Dermis blood vessel endothelial cell (primary cell): Measurements from ENCODE around the gene MLIP. TPM values are rescaled to one million over a fixed set of nuclear protein-coding genes. Genes with fewer than 3 reads are reported as not detected.
A peak's percentile ranks its signal among the peaks of the same experiment; 100 is the strongest.

ENCODE experiments used
- DNase-seq: peaks from one replicate; pipeline ENCODE4 v3.0.0; 2010
- total RNA-seq: library from RNA; depleted of rRNA; stranded (reverse); fragments of >200 nt; gene quantifications from 2 replicates; pipeline ENCODE4 v1.2.3, GENCODE V29; 2014

MLIP gene
- total RNA-seq, 1 donor from 2014 or later = 2.6 TPM

DNA sequence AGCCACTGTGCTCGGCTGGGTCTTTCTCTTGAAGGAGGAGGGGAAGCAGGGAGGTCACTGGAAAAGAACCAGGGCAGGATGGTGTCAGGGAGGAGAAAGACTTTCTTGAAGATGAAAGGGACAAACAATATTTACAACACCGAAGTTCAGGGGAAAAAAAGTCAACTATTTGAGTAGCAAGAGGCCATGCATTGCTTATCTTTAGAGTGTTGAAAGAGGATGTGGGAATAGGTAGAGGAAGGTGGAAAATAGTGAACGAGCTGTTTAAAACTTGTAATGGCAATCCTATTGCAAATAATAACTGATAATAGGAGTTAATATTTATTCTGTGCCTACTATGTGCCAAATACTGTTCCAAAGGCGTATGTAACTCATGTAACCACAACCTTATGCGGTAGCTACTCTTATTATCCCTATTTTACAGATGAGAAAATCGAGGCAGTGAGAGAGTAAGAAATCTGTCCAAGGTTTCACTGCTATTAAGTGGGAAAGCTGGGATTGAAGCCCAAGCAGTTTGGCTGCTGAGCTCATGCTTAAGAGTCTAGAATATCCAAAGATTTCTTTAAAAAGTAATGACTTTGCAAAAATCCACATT, 12.7 kb upstream of the MLIP start:
- no peak for DNase-seq

DNA sequence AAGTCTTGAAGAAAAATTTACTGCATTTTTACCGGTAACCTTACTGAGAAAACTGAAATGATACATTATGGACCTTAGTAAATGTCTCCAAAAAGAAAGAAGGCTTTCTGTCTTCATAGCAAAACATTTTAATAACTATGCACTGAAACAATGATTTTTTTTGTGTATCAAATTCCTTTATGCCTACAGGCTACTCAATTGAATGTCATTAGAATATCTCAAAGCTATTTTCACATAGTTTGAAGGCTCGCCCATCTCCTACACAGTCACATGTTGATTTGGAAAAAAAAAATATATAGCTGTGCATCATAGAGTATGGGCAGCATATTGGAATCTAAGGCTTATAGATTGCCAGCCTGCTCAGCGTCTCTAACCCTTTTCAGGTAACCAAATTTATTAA, 12.0 kb upstream of the MLIP start:
- no peak for DNase-seq

DNA sequence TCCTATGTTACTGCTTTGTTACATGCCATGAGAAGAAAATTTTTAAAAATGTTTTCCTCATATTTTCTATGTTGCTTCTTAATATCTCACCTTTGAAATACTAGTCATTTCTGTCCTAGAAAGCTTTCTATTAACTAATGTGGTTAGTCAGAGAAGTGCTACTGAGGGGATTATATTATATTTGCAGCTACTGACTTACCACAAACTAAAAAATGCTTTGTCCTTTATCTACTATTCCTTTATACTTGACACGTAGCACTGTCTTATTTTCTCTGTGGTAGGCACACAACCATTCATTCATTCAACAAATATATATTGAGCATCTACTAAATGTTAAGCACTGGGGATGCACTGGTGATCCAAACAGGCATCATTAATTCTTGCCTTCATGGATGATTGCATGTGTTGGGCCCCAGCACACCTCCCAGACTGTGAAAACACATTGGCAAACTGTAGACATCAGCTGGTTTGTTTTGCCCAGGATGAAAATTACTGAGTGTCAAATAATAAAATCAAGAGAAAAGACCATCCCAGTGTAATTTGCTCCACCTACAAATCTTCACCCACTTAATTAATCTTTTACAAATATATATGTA, 10.7 kb upstream of the MLIP start:
- no peak for DNase-seq

DNA sequence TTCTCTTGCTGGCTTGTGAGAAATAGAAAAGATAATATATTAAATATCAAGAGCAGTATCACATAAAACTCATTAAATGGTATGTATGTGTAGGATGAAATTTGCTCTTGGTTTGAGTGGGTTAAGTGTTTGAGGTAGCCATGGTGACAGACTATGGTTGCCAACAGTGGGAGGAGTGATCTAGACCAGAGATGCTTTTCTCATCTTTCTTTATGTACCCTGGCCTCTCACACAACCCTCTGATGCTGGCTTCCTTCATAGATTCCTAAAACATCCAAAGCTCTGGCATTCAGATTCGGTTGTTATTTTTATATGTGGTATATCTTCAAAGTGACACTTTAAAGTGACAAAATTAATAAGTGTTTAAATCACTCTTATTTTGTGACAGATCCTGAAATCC, 9.0 kb upstream of the MLIP start:
- DNase-seq = no peak

DNA sequence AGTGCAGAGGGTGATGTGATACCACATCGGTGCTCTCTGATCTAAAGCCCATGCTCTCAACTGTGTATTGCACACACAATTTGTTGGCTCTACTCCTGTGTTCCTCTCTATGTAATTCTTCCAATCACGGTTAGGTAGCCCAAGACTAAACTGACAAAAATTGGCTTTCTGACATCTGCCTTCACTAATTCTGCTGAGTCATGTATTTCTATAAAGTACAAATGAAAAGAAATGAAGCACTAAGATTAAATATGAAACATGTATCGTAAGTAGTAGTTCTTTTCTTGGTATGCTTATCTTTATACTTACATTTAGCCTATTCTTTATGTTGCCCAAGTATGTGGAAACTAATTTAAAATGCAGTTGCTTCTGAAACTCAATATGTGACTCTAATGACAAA, 7.7 kb upstream of the MLIP start:
- DNase-seq = no peak

DNA sequence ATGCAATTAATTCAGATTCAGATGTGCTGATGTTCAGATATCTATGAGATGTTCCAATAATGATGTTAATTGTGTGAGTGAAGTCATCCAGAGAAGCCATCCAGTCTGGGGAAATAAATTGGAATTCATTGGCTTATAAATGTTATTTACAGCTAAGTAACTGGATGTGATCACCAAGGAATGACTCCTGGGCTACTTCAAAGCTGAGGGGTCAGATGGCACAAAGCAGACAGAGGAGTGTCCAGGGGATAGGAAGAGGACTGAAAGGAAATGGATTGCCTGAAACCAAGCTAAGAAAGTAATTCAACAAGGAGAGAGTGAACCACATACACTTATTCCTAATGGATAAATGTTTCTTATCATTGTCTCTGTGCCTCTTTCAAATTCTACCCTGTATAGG, 4.5 kb upstream of the MLIP start:
- peak; percentile 37 for DNase-seq

DNA sequence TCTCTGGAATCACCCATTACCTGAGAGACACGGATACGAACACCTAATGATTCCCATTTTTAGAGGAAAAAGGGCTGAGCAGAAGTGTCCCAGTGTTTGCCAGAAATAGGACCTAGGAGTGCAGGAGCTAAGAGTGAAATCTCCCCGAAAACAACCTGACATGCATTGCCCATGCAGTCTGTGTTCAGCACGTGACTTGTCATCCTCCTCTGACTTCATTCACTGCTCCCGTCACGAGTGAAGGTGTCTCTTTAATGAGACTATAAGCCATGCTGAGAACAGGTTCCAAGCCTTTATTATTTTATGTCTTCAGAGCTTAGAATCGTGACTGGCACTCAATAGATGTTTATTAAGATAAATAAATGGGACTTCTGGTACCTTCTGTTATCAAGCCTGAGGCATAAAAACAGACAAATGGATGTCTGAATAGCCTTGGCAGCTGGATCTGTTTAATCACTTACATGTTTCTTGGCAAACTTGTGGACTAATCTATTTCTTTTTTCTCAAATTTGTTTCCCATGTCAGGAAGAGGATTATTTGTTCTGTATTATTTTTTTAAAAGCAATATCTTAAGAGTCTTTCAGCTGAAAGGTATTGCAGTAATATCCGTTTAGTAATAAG, 3.7 kb upstream of the MLIP start:
- DNase-seq = no peak

DNA sequence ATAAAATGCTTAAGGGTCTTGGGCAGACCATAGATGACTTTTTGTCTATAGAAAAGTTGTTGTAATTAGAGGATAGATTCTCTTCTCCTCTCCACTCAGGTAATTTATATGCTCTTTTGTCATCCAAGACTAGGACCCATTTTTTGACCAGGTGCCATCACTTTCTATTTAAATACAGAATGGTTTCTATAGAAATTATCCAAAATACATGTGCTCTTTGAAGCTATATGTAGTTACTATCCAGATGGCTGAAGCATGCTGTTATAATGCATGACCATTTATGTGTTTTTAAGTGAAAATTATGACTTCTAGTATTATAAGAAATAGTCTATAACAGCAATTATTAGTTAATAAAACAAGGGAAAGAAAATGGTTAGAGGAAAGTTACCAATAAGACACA, 3.0 kb upstream of the MLIP start:
- no peak for DNase-seq

DNA sequence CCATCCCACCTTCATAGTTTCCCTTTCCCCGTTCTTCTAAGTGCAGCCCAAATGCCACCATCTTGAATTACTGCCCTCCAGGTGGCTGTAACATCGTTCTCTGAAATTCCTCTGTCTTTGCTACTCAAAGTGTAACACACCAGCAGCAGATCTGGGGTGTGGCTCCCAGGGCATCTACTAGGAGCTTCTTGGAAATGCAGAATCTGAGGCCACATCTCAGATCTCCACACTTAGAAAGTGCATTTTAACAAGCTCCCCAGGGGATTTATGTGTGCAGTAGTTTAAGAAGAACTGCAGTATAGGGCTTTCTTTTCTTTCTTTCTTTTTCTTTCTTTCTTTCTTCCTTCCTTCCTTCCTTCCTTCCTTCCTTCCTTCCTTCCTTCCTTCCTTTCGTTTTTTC, 1.7 kb upstream of the MLIP start:
- DNase-seq = no peak

DNA sequence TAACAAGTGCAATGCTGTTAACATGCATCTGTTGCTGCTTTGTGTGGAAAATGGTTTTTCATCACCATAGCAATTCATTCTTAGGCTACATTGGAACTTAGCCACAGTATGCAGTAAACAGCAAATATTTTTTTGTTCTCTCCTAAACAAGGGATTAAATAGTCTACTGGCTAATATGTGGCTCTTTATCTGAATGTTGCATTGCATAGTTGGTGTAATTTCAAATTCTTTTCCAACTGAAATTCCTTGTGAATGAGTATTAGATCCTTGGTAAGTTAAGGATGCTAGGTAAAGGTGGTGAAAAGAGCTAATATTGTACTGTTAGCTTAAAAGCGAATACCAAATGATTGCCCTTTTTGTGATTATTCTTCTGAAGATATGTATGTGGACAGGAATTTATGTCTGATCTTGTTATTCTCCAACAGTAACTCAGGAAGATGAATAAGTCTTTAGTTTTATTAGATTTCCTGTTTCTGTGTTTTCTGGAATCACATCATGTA, 958 bp downstream of the MLIP start:
- DNase-seq = peak; percentile 79

DNA sequence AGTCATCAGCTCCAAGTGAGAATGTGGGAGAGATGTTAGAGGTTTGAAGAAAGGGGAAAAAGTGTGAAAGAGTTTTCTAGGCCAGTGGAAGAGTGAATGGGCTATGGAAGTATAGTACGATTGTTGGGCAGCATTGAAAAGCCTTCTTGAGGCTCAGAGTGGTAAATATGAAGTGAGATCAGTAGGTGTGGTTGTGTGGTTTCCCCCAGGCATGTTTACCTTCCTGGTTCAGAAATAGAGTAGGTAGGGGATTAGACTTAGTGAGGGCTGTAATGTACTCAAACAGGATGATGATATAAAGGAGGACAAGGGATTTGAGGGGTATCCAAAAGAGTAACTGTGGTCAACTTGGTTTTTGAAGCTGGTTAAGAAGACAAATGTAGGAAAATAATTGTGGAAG, 3.7 kb downstream of the MLIP start:
- no peak for DNase-seq

DNA sequence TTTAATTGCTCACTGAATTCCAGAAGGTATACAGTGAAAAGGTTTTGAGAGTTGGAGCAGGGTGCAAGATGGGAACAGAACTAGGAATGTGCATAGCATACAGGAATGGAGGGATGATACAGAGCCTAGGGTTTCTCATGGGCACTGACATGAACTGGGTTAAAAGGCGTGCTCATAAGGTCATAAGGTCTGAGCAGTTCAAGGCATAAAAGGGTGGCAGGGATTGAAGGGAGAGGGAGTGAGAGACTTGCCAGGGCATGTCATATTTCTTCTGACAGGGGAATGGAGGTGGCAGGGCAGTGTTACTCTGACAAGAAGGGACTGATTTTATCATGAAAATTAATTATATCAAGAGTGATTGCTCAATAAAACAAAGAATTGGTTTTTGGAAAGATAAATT, 4.7 kb downstream of the MLIP start:
- DNase-seq = no peak

DNA sequence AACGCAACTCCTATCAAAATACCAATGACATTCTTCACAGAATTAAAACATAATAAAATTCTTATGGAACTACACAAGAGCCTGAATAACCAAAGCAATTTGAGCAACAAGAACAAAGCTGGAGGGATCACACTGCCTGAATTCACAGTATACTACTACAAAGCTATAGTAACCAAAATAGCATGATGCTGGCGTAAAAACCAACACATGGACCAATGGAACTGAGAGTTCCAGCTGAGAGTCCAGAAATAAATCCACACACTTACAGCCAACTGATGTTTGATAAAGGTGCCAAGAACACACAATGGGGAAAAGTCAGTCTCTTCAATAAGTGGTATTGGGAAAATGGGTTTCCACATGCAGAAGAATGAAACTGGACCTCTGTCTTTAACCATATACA, 6.9 kb downstream of the MLIP start:
- no peak for DNase-seq

DNA sequence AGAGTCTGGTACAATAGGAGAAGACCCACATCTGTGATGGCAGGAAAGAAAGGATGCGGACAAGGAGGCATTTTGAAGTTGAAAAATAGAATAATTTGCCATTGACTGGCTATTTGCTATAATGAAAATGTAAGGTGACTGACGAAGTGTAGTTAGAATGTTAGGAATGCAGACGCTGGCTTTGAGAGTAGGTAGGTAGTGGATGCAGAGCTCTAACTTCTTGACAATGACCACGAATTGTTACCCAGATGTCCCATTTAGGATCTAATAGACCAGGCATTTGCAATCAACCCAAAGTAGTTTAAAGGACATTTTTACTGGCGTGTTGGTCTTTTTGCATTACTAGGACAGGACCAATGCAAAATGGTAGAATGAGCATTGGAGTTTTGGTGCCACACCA, 14.2 kb downstream of the MLIP start:
- no peak for DNase-seq

DNA sequence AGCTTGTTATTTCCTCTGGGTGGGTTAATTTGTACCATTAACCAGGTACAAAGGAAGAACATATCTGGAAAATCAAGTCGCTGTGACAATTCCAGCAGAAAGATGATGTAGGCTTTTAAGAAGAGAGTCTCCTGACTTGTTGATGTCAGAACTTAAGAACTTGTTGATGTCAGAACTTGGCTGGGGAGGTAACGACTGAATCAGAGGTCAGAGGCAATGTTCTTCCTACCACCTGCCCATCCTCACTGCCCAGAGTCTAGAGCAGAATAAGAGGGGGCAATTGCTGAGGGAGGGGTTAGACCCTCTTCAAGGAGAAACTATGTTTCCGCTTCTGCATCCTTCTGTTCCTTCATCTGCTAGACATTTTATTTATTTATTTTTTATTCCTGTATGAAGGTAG, 18.9 kb downstream of the MLIP start:
- DNase-seq = no peak

DNA sequence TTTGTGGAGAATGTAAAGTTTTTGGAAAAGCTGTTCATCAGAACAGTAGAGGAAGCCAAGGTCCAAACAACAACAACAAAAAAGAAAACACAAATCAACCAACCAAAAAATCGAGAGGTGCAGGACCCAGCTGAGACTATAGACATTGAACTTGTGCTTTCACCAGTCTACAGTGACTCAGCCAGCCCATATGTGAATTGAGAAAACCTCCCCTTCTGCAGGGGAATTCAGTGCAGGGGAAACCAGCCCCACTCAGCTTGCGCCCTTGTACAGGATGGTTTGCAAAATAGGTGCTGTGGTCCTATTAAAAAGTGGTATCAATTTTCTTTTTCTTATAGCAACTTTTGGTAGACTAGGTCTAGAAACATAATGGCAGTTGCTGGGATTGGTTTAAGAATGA, 21.3 kb downstream of the MLIP start:
- no peak for DNase-seq

DNA sequence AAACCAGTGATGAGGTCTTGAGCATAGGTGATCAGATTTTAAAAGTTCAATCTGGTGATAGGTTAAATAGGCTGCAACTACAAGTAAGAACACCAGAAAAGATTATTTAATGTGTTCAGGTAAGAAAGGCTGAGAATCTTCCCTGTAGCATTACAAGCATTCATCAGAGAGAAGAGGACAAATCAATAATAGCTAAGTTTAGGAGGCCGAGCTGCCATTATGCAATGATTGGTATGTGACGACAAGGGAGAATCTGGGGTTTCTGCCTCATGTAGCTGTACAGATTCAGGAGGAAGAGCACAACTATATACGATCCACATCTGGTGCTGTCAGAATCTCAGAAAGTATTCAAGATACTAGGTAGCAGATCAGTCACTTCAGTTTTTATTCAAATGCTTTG, 21.9 kb downstream of the MLIP start:
- no peak for DNase-seq

DNA sequence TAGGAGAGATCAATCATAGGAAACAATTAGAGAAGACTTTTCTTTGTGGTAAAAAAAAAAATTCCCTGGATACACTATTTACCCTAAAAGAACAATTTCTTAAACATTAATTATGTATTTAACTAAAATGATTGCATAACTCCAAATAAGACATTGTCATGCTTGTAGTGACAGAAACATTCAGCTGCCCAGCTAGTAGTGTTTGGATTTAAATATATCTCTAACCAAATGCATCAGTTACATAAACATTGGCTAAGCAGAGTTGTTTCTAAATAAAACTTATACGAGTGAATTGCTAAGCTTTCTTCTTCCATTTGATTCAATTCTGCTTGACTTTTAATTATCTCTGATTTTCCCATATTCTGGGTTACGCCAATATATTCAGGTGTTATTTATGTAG, 23.7 kb downstream of the MLIP start:
- DNase-seq = no peak

DNA sequence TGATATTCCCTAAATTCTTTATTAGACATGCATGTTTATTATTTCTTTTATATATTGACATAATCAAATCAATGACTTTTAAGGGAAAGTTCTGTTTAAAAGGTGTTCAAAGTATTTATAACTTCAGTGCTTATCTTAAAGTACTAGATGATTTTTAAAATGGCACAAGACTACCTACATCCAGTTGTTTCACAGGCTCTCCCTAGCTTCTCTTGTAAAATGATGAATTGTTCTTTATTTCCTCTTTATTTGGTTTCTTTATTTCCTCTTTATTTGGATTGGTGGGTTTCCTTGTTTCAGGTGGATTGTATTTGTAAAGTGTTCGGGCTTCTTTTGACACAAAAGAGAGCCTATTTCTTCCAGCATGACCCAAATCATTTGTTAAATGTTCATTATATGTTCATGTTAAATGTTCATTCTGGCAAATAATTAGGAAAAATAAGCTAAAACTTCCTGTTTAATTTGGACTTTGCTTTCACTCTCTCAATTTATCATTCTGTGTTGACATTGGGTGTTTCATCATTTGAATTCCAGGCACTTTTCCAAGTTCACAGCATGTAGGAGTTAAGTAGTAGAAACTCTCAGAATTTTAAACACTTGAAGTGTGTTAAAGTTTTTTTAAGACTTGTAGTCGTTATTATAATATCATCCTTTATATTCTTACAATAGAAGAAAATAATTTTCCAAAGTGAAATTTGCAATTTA, 24.6 kb downstream of the MLIP start:
- peak; percentile 34 for DNase-seq

DNA sequence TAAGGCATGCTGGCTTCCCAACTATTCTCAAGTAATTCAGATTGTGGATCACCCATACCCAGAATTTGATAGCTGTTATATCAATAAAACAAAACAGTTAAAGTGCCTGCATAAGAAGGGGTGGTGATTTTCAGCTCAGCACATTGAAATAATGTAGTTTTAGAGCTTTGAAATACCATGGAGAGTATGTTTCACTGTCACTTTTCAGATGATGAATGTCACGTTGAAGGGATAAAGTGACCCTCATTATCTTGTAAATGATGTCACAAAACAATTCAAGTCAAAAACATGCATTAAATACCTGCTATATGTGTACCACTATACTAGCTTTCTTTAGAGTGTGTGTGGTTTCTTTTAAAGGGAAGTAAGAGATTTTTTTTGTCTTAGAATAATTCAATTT, 27.6 kb downstream of the MLIP start:
- DNase-seq = no peak

DNA sequence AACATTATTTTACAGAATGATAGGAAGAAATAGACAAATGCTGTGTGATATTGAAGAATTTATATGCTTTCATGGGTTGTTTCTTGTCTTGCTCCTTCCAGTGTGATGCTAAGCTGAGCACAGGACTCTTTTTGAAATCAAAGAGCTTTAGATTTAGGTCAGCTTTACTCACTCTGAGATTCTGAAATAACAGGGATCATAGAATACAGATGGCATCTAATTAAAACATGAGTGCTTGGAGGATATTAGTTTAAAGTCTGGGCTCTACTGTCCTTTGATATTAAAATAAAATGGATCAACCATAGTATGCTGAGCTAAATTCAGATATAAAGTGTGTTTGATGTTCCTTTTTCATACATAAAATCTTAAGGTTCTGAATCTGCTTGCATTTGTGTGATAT, 29.6 kb downstream of the MLIP start:
- no peak for DNase-seq

DNA sequence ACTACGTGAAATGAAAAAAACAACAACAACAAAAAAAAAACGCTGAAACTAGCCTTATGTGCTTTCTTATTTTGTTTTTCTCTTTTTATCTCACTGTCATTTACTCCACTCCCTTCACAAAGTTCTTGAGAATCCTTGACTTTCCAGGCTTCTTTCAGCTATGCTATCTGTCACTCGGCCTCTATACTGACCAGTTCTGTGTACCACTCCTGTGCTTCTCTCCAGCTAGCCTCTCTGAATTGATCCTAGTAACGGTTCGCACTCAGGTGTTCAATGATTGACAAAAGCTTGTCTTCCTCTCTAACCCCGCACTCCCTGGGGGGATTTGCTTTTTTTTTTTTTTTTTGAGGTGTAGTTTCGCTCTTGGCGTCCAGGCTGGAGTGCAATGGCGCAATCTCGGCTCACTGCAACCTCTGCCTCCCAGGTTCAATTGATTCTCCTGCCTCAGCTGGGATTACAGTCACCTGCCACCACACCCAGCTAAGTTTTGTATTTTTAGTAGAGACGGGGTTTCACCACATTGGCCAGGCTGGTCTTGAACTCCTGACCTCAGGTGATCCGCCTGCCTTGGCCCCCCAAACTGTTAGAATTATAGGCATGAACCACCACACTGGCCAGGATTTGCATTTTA, 31.8 kb downstream of the MLIP start:
- DNase-seq = no peak

DNA sequence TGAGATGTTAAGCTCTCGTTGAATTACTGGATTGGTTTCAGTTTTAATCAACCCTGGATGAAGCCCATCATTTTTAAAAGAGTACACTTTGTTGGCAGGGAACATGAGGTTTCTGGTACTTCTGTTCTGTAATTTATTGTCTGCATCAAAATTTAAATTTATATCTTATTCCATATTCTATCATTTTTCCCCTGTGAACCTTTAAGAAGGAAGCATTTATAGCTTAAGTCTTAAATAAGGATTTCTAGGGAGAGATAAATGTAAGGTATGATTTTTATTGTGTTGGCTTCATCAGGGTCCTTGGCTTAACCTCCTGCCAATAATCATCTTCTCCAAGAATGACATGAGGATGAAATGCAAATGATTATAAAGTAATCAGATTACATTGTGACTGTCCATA, 40.6 kb downstream of the MLIP start:
- no peak for DNase-seq
